ENCODE results near the gene SYCE3.

DNA sequence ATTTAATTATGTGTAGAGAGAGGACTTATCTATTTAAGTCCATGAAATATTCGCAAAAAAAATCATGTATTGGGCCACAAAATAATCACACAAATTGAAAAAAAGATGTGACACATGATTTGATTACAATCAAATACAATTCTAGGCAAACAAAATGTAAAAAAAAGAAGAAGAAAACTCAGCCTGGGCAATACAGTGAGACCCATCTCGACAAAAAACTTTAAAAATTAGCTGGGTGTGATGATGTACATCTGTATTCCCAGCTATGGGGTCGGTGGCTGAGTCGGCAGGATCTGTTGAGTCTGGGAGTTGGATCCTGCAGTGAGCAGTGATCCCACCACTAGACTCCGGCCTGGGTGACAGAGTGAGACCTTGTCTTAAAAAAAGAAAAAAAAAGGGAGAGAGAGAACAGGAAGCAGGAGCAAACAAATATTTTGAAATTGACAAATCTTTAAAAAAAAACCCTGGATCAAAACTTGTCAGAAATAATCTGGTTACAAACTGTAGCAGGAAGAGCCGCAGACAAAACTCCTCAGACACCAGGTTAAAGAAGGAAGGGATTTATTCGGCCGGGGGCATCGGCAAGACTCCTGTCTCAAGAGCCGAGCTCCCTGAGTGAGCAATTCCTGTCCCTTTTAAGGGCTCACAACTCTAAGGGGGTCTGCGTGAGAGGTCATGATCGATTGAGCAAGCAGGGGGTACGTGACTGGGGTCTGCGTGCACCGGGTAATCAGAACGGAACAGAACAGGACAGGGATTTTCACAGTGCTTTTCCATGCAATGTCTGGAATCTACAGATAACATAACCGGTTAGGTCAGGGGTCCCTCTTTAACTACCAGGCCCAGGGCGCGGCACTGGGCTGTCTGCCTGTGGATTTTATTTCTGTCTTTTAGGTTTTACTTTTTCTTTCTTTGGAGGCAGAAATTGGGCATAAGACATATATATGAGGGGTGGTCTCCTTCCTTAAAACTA is 29.6 kb downstream of the SYCE3 start:
- TF ChIP-seq CTCF (IDR thresholded peaks at IDR 0.05; ENCODE audit: low read depth, low read length, poor library complexity, severe bottlenecking) (no peak), EZH2phosphoT487 (IDR thresholded peaks at IDR 0.05; ENCODE audit: borderline replicate concordance, low read length) (no peak)

All from DOHH2 (cell line).